GM12801 (cell line): ENCODE measurements around the gene TMEM234.

Experiments
- CTCF ChIP-seq: IDR thresholded peaks from one replicate; pipeline ENCODE4 v1.5.1; 2011; ENCODE audit warnings: control low read depth; ENCODE audit not compliant: insufficient read length; ENCODE audit errors: extremely low read depth

TMEM234 gene

GRCh38 chr1:32201011-32201855 is 20.9 kb downstream of the TMEM234 start:
- no peak for TF ChIP-seq CTCF

GRCh38 chr1:32200226-32201010 is 21.7 kb downstream of the TMEM234 start, which contains the start of gene CCDC28B:
TSS of gene CCDC28B (plus strand) at chr1:32200595. CDS start at chr1:32201936, 1,341 bp downstream.
- TF ChIP-seq CTCF = no peak

GRCh38 chr1:32199717-32200072 is 22.5 kb downstream of the TMEM234 start:
- no peak for TF ChIP-seq CTCF

- no peak for TF ChIP-seq CTCF
These were observed 23.0 kb downstream of the TMEM234 start for GRCh38 chr1:32199043-32199716.

- no peak for TF ChIP-seq CTCF
These were observed 23.7 kb downstream of the TMEM234 start for GRCh38 chr1:32198237-32199042.

- no peak for TF ChIP-seq CTCF
These were observed 24.3 kb downstream of the TMEM234 start for GRCh38 chr1:32197837-32198236.

GRCh38 chr1:32197074-32197473 is 25.1 kb downstream of the TMEM234 start:
- no peak for TF ChIP-seq CTCF
